K562 (cell line): Measurements from ENCODE around the gene ZNF235. TPM values are rescaled to one million over a fixed set of nuclear protein-coding genes. Genes with fewer than 3 reads are reported as not detected.
A peak's percentile ranks its signal among the peaks of the same experiment; 100 is the strongest.

Source experiments
- ARID1B ChIP-seq: fragments of 450-650 bp; IDR thresholded peaks from 2 replicates; pipeline ENCODE4 v1.6.1; 2016; ENCODE audit warnings: antibody characterized with exemption, mild to moderate bottlenecking, inconsistent platforms
- CTBP1 ChIP-seq: fragments of 450-650 bp; IDR thresholded peaks from 2 replicates; pipeline ENCODE4 v1.6.1; 2016; ENCODE audit warnings: borderline replicate concordance
- ZNF77 ChIP-seq: fragments of 250-450 bp; sonication (Bioruptor Pico); IDR thresholded peaks from 2 replicates; pipeline ENCODE4 v1.5.0; 2020
- polyA plus RNA-seq, 8 experiments: library from polyadenylated mRNA; depleted of rRNA in 4 of 8; stranded (reverse) in 5 of 8; unstranded in 3 of 8; fragments of >200 nt; fragmentation: Nextera tagmentation in 2 of 8; fragmentation: Illumina TruSeq in 1 of 8; extraction: Ambion mirVana in 2 of 8; extraction: Trizol in 1 of 8; gene quantifications; 2 replicates each; pipeline versions ENCODE4 v1.2.1 to v1.2.3, GENCODE V29; 2011 to 2014; ENCODE audit warnings: inconsistent platforms in 1 of 8, missing spikeins in 1 of 8
- total RNA-seq, 7 experiments: library from RNA; depleted of rRNA in 6 of 7; stranded (reverse); fragments of >200 nt in 6 of 7; fragmentation: Illumina TruSeq in 2 of 7; extraction: Trizol in 2 of 7; gene quantifications; 2 replicates each; pipeline versions ENCODE4 v1.2.1 to v1.2.3, GENCODE V29; 2011 to 2021; ENCODE audit warnings: low replicate concordance in 1 of 7
- TF ChIP-seq, protein P1 (sequence below), 2 experiments: fragments of 450-650 bp in 1 of 2; sonication (generic) in 1 of 2; formaldehyde crosslinking in 1 of 2; IDR thresholded peaks; 2 replicates each; pipeline versions ENCODE4 v1.7.1 to v1.9.0; 2016 to 2022; ENCODE audit warnings: inconsistent platforms in 1 of 2, mild to moderate bottlenecking in 1 of 2, missing genetic modification reagents in 1 of 2
- TF ChIP-seq, protein P2 (sequence below): fragments of 200-400 bp; formaldehyde crosslinking; IDR thresholded peaks from 2 replicates; pipeline ENCODE4 v1.6.1; 2017; ENCODE audit warnings: mild to moderate bottlenecking, low read depth, low read length, moderate library complexity
- TF ChIP-seq, protein P3 (sequence below): fragments of 450-650 bp; formaldehyde crosslinking; IDR thresholded peaks from 2 replicates; pipeline ENCODE4 v1.4.0; 2020; ENCODE audit warnings: mild to moderate bottlenecking, moderate library complexity

The ZNF235 gene
- total and polyA plus RNA-seq, 9 of the 15 experiments (the other 6 are each of a cell fraction or from before 2014, with no cell fraction given), result 0.68 to 2.9 (median 1.3) TPM

DNA sequence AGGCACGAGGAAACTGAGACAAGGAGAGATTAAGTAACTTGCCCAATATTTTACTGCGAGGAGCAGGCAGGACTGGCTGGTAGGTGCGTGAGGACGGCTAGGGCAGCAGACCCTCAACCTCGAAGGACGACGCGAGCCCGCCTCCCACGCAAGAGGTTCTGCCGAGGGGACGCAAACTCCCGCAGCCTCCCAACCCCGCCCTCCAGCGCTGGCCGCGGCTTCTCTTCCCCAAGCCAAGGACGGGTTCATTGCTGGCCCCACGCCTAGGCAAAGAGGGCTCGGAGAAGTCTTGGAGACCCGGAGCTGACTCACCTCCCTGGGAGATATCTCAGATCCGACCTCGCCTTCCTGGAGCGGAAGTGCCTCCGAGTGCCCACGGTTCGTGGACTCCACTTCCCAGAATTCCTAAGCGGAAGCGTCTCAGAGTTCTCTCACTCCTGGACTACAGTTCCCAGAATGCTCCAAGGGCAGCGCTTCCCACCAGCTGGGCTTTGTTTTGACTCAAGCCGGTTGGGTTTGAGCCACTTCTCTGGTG, at the start of gene ZNF235 (continued):
- TF ChIP-seq, protein P1, sequence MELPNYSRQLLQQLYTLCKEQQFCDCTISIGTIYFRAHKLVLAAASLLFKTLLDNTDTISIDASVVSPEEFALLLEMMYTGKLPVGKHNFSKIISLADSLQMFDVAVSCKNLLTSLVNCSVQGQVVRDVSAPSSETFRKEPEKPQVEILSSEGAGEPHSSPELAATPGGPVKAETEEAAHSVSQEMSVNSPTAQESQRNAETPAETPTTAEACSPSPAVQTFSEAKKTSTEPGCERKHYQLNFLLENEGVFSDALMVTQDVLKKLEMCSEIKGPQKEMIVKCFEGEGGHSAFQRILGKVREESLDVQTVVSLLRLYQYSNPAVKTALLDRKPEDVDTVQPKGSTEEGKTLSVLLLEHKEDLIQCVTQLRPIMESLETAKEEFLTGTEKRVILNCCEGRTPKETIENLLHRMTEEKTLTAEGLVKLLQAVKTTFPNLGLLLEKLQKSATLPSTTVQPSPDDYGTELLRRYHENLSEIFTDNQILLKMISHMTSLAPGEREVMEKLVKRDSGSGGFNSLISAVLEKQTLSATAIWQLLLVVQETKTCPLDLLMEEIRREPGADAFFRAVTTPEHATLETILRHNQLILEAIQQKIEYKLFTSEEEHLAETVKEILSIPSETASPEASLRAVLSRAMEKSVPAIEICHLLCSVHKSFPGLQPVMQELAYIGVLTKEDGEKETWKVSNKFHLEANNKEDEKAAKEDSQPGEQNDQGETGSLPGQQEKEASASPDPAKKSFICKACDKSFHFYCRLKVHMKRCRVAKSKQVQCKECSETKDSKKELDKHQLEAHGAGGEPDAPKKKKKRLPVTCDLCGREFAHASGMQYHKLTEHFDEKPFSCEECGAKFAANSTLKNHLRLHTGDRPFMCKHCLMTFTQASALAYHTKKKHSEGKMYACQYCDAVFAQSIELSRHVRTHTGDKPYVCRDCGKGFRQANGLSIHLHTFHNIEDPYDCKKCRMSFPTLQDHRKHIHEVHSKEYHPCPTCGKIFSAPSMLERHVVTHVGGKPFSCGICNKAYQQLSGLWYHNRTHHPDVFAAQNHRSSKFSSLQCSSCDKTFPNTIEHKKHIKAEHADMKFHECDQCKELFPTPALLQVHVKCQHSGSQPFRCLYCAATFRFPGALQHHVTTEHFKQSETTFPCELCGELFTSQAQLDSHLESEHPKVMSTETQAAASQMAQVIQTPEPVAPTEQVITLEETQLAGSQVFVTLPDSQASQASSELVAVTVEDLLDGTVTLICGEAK (IDR thresholded peaks at IDR 0.05), result peak; percentile 96
- TF ChIP-seq, protein P1 (CRISPR knock-in tag; IDR thresholded peaks at IDR 0.05), result no peak
- no peak for TF ChIP-seq ZNF77 (CRISPR knock-in tag)
- TF ChIP-seq, protein P2, sequence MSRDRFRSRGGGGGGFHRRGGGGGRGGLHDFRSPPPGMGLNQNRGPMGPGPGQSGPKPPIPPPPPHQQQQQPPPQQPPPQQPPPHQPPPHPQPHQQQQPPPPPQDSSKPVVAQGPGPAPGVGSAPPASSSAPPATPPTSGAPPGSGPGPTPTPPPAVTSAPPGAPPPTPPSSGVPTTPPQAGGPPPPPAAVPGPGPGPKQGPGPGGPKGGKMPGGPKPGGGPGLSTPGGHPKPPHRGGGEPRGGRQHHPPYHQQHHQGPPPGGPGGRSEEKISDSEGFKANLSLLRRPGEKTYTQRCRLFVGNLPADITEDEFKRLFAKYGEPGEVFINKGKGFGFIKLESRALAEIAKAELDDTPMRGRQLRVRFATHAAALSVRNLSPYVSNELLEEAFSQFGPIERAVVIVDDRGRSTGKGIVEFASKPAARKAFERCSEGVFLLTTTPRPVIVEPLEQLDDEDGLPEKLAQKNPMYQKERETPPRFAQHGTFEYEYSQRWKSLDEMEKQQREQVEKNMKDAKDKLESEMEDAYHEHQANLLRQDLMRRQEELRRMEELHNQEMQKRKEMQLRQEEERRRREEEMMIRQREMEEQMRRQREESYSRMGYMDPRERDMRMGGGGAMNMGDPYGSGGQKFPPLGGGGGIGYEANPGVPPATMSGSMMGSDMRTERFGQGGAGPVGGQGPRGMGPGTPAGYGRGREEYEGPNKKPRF, result no peak
- TF ChIP-seq, protein P3, sequence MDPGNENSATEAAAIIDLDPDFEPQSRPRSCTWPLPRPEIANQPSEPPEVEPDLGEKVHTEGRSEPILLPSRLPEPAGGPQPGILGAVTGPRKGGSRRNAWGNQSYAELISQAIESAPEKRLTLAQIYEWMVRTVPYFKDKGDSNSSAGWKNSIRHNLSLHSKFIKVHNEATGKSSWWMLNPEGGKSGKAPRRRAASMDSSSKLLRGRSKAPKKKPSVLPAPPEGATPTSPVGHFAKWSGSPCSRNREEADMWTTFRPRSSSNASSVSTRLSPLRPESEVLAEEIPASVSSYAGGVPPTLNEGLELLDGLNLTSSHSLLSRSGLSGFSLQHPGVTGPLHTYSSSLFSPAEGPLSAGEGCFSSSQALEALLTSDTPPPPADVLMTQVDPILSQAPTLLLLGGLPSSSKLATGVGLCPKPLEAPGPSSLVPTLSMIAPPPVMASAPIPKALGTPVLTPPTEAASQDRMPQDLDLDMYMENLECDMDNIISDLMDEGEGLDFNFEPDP, result no peak
- peak; percentile 46 for TF ChIP-seq ARID1B
- peak; percentile 57; the same call in 1 of the 2 replicates for TF ChIP-seq CTBP1
